ENCODE data around the gene CCNC.
"Not testable (repeated sequence)": the region's sequence is repeated elsewhere in the genome, so short reads cannot be mapped to it uniquely, and the experiment has no call there.

The CCNC gene

DNA sequence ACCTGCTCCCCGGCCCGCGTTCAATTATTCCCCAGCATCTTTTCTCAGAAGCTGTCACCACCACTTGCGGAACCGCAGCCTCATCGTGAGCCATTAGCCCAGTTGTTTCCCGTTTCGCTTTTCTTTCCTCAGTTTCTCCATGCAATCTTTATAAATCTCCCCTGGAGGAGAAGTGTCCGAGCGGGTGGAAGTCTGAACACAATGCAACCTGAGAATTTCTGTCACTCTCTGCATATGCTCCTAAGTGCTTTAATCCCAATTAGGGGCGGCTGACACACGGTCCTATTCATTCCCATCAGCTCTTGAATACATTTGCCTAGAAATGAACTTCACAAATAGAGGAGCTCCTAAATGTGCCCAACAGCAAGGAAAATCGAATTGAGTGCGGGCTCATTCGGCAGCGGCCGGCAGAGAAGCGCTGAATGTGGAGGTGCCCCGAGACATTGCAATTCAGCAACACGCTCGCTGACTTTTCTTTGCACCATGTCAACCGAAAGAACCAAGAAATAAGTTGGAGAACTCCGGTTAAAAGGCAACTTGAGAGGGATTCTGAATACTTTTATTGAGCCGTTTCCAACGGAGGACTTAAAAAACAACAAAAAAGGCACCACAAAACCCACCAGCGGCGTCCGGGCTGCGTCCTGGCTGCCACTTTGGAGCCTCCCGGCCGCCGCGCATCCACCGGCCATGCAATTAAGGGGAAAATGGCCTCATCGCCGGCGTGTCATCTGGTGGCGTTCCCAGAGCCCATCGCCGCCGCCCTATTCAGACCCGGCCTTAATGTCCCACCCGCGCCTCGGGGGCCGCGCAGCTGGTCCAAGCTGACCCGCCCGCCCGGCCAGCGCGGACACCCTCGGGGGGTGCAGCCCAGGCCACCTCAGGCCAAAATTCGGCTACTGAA, 34.3 kb upstream of the CCNC start:
- DNase-seq, result no peak

DNA sequence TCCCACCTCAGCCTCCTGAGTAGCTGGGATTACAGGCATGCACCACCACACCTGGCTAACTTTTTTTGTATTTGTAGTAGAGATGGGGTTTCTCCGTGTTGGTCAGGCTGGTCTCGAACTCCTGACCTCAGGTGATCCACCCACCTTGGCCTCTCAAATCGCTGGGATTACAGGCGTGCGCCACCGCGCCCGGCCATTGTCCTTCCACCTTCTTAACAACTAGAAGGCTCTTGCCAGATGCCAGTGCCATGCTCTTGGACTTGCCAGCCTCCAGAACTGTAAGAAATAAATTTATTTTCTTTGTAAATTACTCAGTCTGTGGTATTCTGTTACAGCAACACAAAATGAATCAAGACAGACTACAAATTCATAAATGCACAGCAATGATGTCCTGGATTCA, 26.2 kb upstream of the CCNC start:
- DNase-seq, result not testable (repeated sequence)

DNA sequence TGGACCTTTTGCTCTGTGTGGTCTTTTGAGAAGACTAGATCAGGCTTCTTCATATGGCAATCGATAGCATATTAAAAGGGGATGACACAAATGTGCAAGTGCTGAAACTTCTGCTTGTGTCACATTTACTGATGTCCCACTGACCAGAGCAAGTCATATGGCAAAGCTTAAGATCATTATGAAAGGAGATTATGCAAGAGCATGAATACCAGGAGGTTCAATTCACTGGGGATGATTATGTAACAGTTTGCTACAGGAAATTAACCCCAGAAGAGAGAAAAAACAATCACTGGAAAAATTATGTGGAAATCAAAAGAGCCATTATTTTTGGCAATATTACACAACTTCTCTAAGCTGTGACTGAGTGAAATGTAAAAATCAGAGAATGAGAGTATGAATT, 24.4 kb upstream of the CCNC start:
- no peak for DNase-seq

DNA sequence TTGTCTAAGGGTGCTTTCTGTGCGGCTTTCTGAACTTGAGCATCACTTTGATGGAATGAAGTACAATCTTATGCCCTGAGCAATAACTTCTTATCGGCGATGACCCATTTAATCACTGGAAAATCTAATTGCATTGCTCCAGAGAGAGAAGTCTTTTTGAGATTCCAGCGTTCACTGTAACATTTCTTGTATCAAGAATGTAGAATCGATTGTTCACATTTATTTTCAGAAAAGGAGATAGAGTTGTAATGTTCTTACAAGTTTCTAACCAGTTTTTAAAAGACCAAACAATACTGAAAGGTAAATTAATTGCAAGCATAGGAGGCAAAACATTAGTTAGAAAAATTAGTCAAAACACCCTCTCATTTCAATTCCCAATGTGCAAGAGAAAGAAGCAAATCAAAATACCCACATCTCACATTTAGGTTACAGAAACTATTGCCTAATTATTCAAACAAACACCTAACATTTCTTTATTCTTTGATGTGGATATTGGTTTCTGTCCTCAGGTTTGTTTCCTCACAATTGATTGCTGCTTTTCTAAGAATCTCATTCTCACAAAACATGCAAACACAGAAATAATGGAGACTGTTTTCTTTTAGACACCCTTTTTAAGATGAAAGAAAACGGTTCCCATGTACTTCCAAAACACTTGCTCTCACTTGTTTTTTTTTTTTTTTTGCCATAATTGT, 23.4 kb upstream of the CCNC start:
- DNase-seq, result no peak

DNA sequence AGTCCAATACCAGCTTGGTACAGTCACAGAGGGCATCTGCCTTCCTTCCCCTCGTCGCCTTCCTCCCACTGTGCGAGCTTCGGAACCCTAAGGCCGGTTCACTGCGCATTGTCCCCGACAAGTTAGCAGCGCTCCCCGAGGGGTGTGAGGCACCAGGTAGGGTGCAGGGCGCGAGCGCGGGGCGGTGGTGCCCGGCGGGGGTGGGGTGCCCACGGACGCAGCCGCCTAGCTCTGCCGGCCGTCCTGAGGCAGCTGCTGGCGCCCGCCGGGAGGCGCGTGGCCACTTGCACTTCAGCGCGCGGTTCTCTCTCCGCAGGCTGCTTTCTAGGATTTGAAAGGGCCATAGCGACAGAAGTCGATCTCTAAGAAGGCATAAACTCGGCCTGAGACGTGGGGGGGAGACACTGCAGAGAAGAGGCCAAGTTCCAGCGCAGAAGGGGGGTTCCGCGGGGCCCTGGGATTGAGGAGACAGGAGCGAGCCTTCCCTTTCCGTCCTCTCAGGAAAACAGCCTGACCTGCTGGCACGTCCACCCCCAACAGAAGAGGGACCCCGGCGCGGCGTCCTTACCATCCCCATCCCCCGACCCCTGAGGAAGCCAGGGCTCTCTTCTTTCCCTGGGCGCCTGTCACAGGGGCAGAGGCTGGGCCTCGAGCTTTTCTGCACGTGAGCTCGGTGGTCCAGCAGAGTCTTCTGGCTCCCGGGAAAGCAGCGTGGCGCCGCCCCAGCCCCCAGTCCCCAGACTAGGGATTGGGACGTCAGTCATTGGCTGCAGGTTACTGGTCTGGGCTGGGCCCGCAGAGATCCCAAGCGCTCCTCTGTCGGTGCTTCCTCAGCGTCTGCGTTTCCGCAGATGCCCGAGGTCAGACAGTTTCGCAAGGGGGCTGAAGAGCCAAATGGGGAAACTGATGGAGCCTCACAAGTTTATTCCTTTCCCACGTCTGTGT, 22.5 kb upstream of the CCNC start:
- DNase-seq, result no peak

DNA sequence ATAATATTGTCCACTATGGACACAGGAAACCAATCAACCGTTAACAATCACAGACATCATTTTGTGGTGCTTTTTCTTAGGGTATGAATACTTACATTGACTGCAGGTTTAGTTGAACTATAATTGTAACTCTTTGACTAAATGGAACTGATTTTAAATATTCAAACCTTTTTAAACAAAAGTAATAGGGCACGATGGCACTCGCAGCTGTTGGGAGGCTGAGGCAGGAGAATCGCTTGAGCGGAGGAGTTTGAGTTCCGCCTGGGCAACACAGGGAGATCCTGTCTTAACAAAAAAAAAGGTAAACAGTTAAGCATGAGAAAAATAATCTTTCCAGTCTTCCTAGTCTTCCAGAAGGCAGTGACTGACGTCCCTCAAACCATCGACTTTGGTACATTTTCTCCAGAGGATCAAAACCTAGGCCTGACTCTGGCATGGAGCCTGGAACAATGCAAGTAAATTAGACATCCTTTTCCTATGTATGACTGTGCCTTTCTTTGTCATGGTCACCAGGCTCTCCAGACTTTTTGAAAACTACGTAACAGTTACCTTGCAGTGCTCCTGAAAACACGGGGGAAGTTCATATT, 21.5 kb upstream of the CCNC start:
- DNase-seq, result no peak

DNA sequence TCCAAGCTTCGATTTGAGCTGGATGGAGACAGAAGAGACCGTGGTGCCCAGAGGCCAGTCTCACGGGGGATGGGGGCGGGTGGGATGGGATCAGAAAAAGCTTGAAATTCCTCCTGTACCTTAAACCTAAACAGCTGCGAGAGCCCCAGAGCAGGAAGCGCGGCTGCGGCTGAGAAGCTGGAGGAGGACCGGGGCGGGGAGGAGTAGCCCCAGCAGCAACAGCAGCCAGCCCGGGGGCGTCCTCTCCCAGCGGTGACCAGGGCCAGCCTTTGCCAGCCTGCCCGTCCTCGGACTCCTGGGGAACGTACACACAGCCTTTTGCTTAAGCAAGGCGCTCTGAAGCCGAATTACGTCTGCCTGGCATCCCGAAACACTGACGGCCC, 20.8 kb upstream of the CCNC start:
- DNase-seq, result no peak

DNA sequence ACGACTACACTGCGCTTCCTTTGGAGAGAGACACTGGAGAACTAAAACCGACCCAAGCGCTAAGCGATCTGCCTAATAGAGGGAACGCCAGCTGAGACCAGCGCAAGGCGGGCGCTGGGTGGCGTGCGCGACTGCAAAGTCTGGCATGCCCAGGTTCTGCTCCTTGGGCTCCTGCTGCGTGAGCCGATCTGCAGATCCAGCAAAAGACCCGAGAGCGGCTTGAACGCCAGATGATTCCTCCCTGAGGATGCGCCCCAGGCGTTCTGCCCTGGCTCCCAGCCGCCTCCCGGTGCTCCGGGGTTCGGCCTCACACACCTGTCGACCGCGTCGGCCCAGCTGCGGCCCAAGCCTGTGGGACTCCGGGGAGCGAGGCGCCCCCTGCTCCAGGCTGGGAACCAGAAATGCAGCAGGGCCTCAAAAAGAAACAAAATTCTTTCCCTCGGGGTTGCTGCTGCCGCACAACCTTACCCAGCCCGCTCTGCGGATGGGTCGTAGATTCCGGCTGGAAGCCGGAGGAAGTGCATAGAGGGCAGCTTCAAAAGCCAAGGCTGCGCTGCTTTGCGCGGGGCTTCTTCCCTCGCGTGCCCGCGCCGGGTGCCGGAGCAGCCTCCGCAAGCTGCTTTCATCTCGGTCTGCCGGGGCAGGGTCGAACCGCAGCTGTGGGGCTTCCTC, 20.3 kb upstream of the CCNC start:
- peak; percentile 74 to 78 for DNase-seq

DNA sequence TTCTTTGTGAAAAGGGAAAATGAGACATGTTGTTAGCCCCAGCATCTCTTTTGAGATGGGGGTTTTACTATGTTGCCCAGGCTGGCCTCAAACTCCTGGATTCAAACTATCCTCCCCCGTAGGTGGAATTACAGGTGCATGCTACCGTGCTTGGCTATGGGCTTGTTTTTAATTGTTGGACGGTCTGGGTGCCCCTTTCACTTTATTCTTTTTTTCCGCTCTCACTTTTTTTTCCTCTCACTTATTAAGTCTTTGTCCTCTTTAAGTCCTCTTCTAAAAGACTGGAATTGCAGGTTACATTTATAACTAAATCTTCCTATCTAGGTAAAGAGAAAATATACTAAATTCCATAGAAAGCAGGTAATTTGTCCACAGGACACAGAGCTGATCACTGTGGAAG, 19.3 kb upstream of the CCNC start:
- no peak for DNase-seq

DNA sequence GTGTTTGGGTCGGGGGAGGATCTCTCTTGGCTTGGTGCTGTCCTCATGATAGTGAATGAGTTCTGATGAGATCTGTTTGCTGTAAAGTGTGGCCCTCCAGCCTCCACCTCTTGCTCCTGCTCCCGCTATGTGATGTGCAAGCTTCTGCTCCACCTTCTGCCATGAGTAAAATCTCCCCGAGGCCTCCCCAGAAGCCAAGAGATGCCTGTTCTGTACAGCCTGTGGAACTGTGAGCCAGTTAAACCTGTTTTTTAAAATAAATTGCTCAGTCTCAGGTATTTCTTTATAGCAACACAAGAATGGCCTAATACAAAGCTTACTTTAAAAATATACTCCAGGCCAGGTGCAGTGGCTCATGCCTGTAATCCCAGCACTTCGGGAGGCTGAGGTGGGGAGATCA, 11.3 kb upstream of the CCNC start:
- no peak for DNase-seq

DNA sequence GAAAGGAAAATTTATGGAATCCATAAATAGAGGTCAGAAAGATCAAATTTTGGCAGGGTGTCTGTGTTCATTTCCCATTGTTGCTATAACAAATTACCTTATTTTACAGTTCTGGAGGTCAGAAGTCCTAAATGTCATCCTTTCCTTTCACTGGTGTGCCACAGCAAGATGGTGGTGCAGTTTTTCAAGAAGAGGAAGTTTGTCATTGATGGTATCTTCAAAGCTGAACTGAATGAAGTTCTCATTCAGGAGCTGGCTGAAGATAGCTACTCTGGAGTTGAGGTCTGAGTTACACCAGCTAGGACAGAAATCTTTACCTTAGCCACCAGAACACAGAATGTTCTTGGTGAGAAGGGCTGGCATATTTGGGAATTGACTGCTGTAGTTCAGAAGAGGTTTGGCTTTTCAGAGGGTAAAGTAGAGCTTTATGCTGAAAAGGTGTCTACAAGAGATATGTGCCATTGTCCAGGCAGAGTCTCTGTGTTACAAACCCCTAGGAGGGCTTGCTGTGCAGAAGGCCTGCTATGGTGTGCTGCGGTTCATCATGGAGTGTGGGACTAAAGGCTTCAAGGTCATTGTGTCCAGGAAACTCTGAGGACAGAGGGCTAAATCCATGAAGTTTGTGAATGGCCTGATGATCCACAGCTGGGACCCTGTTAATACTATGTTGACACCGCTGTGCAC, 7.2 kb upstream of the CCNC start:
- DNase-seq, result no peak

DNA sequence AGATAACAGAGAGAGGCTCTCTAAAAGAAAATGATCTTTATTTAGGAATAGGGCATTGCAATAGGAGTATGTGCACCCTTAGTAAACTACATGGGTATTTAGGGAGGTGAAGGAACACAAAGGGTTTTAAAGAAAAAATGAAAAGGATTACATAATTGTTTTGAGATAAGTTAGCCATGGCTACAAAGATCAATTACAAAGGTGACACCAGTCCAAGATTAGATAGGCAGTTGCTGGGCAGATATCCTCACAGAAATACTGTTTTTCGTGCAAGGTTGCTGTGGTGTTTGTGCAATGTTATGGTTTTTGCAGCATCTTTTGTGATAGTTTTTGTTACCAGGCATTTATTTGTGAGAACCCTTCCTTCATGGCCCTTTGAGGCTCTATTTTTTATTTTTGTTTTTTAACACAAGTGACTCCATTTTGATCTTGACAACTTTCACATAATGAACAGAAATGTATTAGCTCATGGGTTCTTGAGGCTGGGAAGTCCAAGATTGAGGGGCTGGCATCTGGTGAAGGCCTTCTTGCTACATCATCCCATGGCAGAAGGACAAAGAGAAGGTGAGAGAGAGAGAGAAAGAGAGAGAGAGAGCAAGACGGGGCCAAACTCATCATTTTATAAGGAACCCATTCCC, 5.6 kb upstream of the CCNC start:
- no peak for DNase-seq

DNA sequence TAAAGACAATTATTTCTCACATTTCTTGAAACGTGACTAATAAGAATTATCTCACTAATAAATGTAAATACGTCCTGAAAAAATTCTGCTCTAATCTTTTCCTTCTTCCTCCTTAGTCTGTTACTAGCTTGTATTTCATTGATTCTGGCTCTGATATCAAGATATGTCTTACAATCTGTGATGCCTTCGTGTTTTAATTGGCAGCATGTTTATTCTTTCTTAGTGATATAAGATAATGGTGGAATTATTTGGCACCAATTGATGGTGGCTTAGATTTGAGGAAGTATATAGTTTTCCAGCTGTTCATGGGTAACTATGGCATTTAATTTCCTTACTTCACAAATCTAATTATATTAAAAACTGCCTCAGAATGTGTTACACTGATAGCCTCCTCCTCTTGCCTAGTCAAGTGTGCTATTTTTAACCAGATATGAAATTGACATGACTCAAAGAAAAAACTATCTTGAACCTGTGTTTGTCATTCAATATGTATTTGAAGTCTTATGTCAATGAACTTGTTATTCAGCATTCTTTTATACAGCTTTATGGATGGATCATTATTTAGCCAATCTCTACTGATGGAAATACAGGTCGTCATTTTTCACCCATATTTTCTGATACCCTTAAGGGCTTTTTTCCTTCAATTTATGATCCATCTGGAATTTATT, 5.3 kb downstream of the CCNC start:
- no peak for DNase-seq

DNA sequence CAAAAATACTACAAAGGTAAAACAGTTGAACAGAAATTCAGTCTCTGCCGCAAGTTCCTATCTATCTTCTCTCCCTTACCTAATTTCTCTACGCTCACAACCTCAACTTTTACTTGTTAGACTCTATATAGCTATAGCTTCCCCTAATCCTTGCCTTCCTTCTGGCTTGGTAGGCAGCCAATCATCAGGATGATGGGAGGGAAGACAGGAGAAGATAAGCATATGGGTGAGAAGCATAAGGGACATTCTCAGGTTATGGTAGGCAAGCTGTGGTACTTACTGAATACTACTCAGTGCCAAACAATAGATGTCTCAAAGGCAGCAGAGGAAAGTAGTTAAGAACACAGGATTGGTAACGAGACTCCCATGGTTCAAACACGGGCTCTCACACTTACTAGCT, 7.8 kb downstream of the CCNC start:
- DNase-seq, result no peak

DNA sequence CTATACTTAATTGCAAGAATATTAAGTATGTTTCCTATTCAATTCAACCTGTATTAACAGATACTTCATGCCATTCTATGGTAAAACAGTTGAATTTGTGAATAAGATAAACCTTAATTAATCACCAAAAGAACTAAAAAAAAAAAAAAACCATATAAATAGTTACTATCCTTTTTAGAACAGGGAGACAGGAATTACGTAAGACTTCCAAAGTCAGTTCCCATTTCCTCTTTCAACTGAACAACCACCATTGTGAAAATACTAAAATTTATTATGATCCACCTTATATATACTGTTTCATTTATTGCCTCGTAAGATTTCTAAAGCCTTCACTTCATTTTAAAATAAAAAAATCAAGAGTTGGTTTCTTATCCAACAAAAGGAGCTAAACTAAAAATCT, 9.4 kb downstream of the CCNC start:
- DNase-seq, result no peak

DNA sequence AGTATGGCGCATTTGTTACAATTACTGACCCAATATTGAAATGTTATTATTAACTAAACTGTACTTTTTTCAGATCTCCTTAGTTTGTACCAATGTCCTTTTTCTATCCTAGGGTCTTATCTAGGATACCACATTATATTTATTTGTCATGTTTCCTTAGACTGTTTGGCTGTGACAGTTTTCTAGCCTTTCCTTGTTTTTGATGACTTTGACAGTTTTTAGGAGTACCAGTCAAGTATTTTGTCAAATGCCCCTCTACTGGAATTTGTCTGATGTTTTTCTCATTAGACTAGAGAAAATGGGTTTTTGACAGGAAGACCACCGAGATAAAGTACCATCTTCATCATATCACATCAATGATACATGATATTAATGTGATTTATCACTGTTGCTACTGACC, 14.6 kb downstream of the CCNC start:
- DNase-seq, result no peak

DNA sequence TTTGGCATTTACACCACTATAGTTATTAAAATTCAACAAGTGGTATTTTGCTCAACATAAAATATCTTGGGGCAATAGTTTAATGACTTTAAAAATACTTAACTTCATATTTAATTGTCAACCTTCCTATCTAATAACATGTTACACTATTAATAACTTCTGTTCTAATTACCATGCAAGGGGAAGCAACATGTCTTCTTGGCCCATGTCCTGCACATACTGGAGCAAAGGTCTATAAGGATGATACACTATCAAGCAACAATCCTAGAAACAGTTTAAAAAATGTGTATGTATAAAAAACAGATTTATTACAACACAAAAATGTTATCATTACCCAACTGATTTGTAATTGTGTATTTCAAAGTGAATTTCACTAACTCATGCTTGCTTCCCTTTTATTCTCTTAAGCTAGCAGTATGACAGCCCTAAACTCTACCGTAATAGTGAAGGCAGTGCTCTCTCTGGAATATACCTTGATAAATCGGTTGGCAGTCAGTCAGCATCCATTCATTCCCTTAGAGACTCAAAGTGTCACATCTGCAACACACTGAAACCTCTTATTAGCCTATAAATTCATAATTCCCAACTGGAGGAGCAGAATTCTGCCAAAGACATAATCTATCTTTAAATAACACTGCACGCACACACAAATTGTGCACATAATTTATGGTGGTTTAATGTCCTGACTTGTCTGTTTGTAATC, 18.3 kb downstream of the CCNC start:
- DNase-seq, result no peak

DNA sequence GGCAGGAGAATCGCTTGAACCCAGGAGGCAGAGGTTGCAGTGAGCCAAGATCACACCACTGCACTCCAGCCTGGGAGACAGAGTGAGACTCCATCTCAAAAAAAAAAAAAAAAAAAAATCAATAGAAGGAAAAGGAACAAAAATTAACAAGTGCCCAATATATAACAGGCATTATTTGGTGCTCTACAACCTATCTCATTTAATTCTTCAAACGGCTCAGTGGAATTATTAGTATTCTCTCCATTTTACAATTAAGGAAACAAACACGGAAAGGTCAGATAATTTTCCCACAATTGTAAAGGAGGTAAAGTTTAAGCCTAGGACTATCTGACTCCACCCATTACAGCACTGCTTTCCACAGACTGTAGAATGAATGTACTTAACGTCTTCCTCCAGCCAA, 19.8 kb downstream of the CCNC start:
- DNase-seq, result no peak

DNA sequence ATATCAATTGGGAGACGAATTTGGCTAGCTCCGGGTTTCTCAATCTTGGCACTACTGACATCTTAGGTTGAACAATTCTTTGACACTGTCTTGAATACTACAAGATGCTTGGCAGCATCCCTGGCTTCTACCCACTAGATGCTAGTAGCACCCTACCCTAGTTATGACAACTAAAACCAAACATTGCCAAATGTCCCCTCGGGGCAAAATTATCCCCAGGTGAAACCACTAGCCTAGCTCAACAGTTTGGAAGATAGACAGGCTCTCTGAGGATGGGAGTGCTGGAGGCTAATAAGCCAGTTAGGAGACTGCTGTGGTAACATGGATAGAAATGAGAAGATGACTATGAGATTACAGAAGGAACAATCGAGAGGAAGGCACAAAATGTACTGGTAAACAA, 20.9 kb downstream of the CCNC start:
- no peak for DNase-seq

DNA sequence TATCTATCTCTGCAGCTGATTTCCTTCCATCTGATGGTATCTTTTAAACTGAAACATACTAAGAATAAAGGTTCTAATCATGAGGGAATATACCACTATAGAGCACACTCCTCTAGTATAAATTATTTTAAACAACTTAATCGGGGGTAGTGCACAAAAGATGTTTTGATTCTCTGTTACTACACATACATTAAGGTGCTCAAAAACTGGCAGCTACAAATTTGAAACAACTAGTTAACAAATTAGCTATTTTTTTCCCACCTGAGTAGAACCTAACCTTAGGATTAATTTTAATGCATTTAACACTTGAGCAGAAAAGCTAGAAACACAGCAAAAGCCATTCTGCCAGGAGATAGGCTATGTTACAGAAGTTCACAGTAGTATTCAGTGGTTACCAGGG, 23.0 kb downstream of the CCNC start:
- no peak for DNase-seq
